GM23338 (cell line): ENCODE data around the gene NUB1. TPM values are rescaled to one million over a fixed set of nuclear protein-coding genes. Genes with fewer than 3 reads are reported as not detected.

Experiments
- ATAC-seq: fragments of 200-7000 bp; cut with Tn5 transposase; 3 replicates; pipeline ENCODE4 v1.9.1; 2020
- DNase-seq: peaks from one replicate; pipeline ENCODE4 v3.0.0-alpha.2; 2015; ENCODE audit warnings: low spot score
- H2AFZ ChIP-seq: fragments of 200-600 bp; sonication (generic); 2 replicates; pipeline ENCODE4 v1.8.0; 2016; ENCODE audit warnings: antibody characterized with exemption, mild to moderate bottlenecking, moderate library complexity
- H3F3A ChIP-seq: fragments of 200-600 bp; sonication (generic); replicated peaks from 2 replicates; pipeline ENCODE4 v1.8.0; 2017; ENCODE audit warnings: antibody characterized with exemption, mixed run types, low read depth
- H3K27ac ChIP-seq: fragments of 200-600 bp; sonication (generic); 2 replicates; pipeline ENCODE4 v1.6.1; 2016; ENCODE audit warnings: low read depth
- H3K27me3 ChIP-seq: fragments of 200-600 bp; sonication (generic); 2 replicates; pipeline ENCODE4 v1.8.0; 2016; ENCODE audit warnings: mild to moderate bottlenecking, mixed run types, moderate library complexity; ENCODE audit not compliant: insufficient read depth
- H3K36me3 ChIP-seq: fragments of 200-600 bp; sonication (generic); 2 replicates; pipeline ENCODE4 v1.8.0; 2016; ENCODE audit warnings: mild to moderate bottlenecking; ENCODE audit not compliant: insufficient read depth
- H3K4me1 ChIP-seq: fragments of 200-600 bp; sonication (generic); 2 replicates; pipeline ENCODE4 v1.8.0; 2016; ENCODE audit warnings: mild to moderate bottlenecking, moderate library complexity; ENCODE audit not compliant: insufficient read depth
- H3K4me2 ChIP-seq: fragments of 200-600 bp; sonication (generic); 2 replicates; pipeline ENCODE4 v1.7.1; 2017; ENCODE audit warnings: mixed run types
- H3K4me3 ChIP-seq: fragments of 200-600 bp; sonication (generic); 2 replicates; pipeline ENCODE4 v1.6.1; 2016; ENCODE audit warnings: mixed run types
- H3K79me2 ChIP-seq: fragments of 200-600 bp; sonication (generic); replicated peaks from 2 replicates; pipeline ENCODE4 v1.8.0; 2017; ENCODE audit warnings: mild to moderate bottlenecking; ENCODE audit not compliant: insufficient read depth
- H3K9me2 ChIP-seq: fragments of 200-600 bp; sonication (generic); 2 replicates; pipeline ENCODE4 v1.8.0; 2017; ENCODE audit not compliant: insufficient read depth
- H4K20me1 ChIP-seq: fragments of 200-600 bp; sonication (generic); replicated peaks from 2 replicates; pipeline ENCODE4 v1.8.0; 2017; ENCODE audit warnings: mild to moderate bottlenecking; ENCODE audit not compliant: insufficient read depth
- H3K27ac Mint-ChIP-seq: 2 replicates; pipeline ENCODE4 v1.8.0; 2020; ENCODE audit warnings: inconsistent platforms, mild to moderate bottlenecking, moderate library complexity, mixed read lengths
- H3K27me3 Mint-ChIP-seq: 3 replicates; pipeline ENCODE4 v1.8.0; 2022; ENCODE audit warnings: low read depth, mild to moderate bottlenecking, moderate library complexity, mixed read lengths, inconsistent platforms; ENCODE audit not compliant: insufficient read depth, poor library complexity
- H3K36me3 Mint-ChIP-seq: 3 replicates; pipeline ENCODE4 v1.8.0; 2021; ENCODE audit warnings: low read depth, mild to moderate bottlenecking, inconsistent platforms, moderate library complexity, mixed read lengths
- H3K4me1 Mint-ChIP-seq: 3 replicates; pipeline ENCODE4 v1.8.0; 2020; ENCODE audit warnings: mild to moderate bottlenecking, inconsistent platforms, mixed read lengths
- H3K4me3 Mint-ChIP-seq: 3 replicates; pipeline ENCODE4 v1.8.0; 2021; ENCODE audit warnings: moderate library complexity, mild to moderate bottlenecking, inconsistent platforms, mixed read lengths
- H3K9me3 Mint-ChIP-seq: 3 replicates; pipeline ENCODE4 v1.8.0; 2020; ENCODE audit warnings: moderate library complexity, mild to moderate bottlenecking, inconsistent platforms, mixed read lengths
- NANOG ChIP-seq: IDR thresholded peaks from 2 replicates; pipeline ENCODE4 v1.6.1; 2016; ENCODE audit warnings: antibody characterized with exemption, borderline replicate concordance
- STAT1 ChIP-seq: IDR thresholded peaks from one replicate; pipeline ENCODE4 v1.6.1; 2016; ENCODE audit warnings: antibody characterized with exemption; ENCODE audit not compliant: unreplicated experiment
- ZNF114 ChIP-seq: fragments of 250-450 bp; sonication (Bioruptor Pico); IDR thresholded peaks from 2 replicates; pipeline ENCODE4 v1.5.0; 2020; ENCODE audit warnings: mild to moderate bottlenecking, moderate library complexity
- ZNF462 ChIP-seq: fragments of 250-450 bp; sonication (Bioruptor Pico); IDR thresholded peaks from 2 replicates; pipeline ENCODE4 v1.5.0; 2020; ENCODE audit warnings: mild to moderate bottlenecking, moderate library complexity
- polyA plus RNA-seq: library from polyadenylated mRNA; unstranded; fragments of >200 nt; fragmentation: Nextera tagmentation; extraction: Ambion mirVana; gene quantifications from 2 replicates; pipeline ENCODE4 v1.2.1, GENCODE V29; 2016
- total RNA-seq: library from RNA; depleted of rRNA; stranded (reverse); fragments of >200 nt; shearing (Covaris generic); gene quantifications from 2 replicates; pipeline ENCODE4 v1.2.3, GENCODE V29; 2014

Gene NUB1
- total and polyA plus RNA-seq, 2 experiments from 2014 or later: 31.8 to 42.3 TPM

GRCh38 chr7:151376218-151376902 is 34.7 kb downstream of the NUB1 start:
- Mint-ChIP-seq H3K9me3 (no peaks in the 10 kb centered on the region), H3K27ac (no peak overlapping the region; the same call in 1 of the 2 replicates), H3K36me3 (peaks cover 7% of the 10 kb centered on the region; the same call in 2 of the 3 replicates), H3K4me3 (no peak overlapping the region), H3K27me3 (peaks cover 21% of the 10 kb centered on the region), H3K4me1 (peaks cover 35% of the 10 kb centered on the region)
- DNase-seq (no peak), ATAC-seq (no peak)
- Histone ChIP-seq H3K27me3 (no peaks in the 10 kb centered on the region), H3K4me1 (peaks cover 15% of the 10 kb centered on the region), H3K36me3 (no peaks in the 10 kb centered on the region), H3K4me3 (no peak overlapping the region), H3K9me2 (no peaks in the 10 kb centered on the region), H3K4me2 (no peak overlapping the region), H3F3A (0 out of 2 replicates have a peak, but pooled peaks cover 6% of the 10 kb centered on the region), H4K20me1 (no peaks in the 10 kb centered on the region; the same call in 1 of the 2 replicates), H2AFZ (no peak overlapping the region), H3K79me2 (no peaks in the 10 kb centered on the region), H3K27ac (no peak overlapping the region)
- TF ChIP-seq ZNF462 (CRISPR knock-in tag): no peak
- no peak for TF ChIP-seq STAT1

GRCh38 chr7:151377406-151377805 is 35.8 kb downstream of the NUB1 start:
- no peaks in the 10 kb centered on the region; the same call in 1 of the 2 replicates for H4K20me1 ChIP-seq
- no peak overlapping the region for H3K27ac Mint-ChIP-seq

More at GRCh38 chr7:151377406-151377805, 35.8 kb downstream of the NUB1 start:
- Histone ChIP-seq H3K4me1 (peaks cover 17% of the 10 kb centered on the region), H3K36me3 (no peaks in the 10 kb centered on the region), H3K27ac (no peak overlapping the region), H3K4me2 (no peak overlapping the region), H2AFZ (no peak overlapping the region), H3F3A (0 out of 2 replicates have a peak, but pooled peaks cover 6% of the 10 kb centered on the region), H3K27me3 (peaks cover 8% of the 10 kb centered on the region), H3K79me2 (no peaks in the 10 kb centered on the region), H3K9me2 (no peaks in the 10 kb centered on the region), H3K4me3 (no peak overlapping the region)
- Mint-ChIP-seq H3K27me3 (peaks cover 26% of the 10 kb centered on the region), H3K4me3 (no peak overlapping the region), H3K4me1 (peaks cover 35% of the 10 kb centered on the region), H3K36me3 (peaks cover 7% of the 10 kb centered on the region; the same call in 2 of the 3 replicates), H3K9me3 (no peaks in the 10 kb centered on the region)
- no peak for ATAC-seq
- TF ChIP-seq NANOG: no peak
- TF ChIP-seq ZNF114 (CRISPR knock-in tag): no peak
- DNase-seq: no peak
